Measurements from ENCODE around the gene PTBP3.
A peak's percentile ranks its signal among the peaks of the same experiment; 100 is the strongest.
"Not testable (repeated sequence)": the region's sequence is repeated elsewhere in the genome, so short reads cannot be mapped to it uniquely, and the experiment has no call there.

The PTBP3 gene

GRCh38 chr9:112194969-112195431, 138.4 kb downstream of the PTBP3 start:
- DNase-seq, result peak; percentile 68

- no peak for DNase-seq
Observed at GRCh38 chr9:112193572-112194288, 139.7 kb downstream of the PTBP3 start.

DNA sequence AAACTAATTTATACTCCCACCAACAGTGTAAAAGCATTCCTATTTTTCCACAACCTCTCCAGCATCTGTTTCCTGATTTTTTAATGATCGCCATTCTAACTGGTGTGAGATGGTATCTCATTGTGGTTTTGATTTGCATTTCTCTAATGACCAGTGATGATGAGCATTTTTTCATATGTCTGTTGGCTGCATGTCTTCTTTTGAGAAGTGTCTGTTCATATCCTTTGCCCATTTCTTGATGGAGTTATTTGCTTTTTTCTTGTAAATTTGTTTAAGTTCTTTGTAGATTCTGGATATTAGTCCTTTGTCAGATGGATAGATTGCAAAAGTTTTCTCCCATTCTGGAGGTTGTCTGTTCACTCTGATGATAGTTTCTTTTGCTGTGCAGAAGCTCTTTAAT, 143.1 kb downstream of the PTBP3 start:
- DNase-seq, result not testable (repeated sequence)

- DNase-seq, result no peak
Observed at GRCh38 chr9:112188884-112189283, 144.5 kb downstream of the PTBP3 start.

- DNase-seq, result no peak
Observed at GRCh38 chr9:112187404-112187803, 146.0 kb downstream of the PTBP3 start.

DNA sequence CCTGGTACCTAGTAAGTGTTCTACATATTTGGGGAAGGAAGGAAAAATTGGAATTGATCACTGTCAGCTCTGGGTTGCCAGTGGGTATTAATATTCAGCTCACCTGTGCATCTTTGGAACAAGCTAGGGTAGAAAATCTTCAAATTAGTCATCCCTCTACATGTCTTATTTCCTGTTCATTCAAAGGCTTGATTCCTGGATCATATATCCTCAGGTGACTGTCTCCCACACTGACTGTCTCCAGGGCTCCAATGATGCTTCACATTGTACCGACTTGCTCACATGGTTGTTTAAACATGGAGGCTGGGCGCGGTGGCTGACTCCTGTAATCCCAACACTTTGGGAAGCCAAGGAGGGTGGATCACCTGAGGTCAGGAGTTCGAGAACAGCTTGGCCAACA, 146.7 kb downstream of the PTBP3 start:
- no peak for DNase-seq

DNA sequence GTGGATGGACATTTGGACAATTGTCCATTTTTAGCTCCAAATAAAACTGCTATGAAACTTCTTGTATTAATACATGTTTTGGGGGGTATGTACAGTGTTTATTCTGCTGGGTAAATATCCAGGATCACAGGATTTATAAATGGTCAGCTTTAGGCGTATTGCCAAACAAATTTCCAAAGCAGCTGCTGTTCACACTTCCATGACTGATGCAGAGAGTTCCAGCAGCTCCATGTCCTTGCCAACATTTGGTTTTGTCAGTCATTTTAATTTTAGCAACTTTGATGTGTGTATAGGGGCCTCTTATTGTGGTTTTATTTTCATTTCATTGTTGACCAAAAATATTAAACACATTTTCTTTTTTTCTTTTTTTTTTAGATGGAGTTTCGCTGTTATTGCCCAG, 148.5 kb downstream of the PTBP3 start:
- no peak for DNase-seq

- no peak for DNase-seq
Observed at GRCh38 chr9:112184221-112184620, 149.2 kb downstream of the PTBP3 start.

- peak; percentile 95 for DNase-seq
Observed at GRCh38 chr9:112180387-112180881, 153.0 kb downstream of the PTBP3 start.

DNA sequence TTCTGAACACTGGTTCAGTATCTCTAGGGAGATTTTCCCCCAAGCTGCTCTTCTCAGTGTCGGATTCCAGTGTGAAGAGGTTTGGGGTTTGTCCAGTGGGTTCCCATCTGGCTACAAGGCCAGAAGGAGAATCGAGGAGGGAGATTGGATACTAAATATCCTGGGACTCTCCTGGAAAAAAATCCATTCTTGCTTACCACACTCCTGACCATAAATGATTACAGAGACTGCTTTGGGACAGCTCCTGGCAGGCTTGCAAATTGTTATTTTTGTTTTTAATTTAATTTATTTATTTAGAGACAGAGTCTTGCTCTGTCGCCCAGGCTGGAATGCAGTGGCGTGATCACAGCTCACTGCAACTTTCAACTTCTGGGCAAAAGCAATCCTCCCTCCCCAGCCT, 153.6 kb downstream of the PTBP3 start:
- DNase-seq, result no peak

- no peak for DNase-seq
Observed at GRCh38 chr9:112176524-112176923, 156.9 kb downstream of the PTBP3 start.

DNA sequence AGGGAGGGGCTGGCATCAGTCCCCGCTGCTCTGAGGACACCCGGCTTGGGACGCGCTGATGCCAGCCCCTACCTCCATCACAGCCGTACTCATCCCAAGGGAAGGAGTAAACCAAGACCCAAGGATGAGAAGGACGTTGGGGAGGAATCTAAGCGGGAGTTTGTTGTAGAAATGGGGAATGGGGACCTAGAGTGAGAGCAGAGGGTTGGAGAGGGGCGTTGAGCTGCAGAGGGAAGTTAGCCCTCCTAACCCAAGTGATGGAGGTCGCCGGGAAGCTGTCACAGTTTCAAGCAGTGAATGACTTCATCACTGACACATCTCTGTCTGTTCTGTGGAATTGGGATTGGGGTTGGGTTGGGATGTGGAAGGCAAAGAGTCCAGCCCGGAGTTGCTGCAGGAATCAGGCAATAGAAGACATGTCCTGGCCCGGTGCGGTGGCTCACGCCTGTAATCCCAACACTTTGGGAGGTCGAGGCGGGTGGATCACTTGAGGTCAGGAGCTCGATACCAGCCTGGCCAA, 157.6 kb downstream of the PTBP3 start:
- no peak for DNase-seq

GRCh38 chr9:112174965-112175795, 158.2 kb downstream of the PTBP3 start, which contains the start of gene SUSD1:
Gene SUSD1 (minus strand): TSS chr9:112175297. CDS start chr9:112175235, 62 bp downstream.
- DNase-seq, result no peak

GRCh38 chr9:112174222-112174964, 159.0 kb downstream of the PTBP3 start:
- DNase-seq, result peak; percentile 68

DNA sequence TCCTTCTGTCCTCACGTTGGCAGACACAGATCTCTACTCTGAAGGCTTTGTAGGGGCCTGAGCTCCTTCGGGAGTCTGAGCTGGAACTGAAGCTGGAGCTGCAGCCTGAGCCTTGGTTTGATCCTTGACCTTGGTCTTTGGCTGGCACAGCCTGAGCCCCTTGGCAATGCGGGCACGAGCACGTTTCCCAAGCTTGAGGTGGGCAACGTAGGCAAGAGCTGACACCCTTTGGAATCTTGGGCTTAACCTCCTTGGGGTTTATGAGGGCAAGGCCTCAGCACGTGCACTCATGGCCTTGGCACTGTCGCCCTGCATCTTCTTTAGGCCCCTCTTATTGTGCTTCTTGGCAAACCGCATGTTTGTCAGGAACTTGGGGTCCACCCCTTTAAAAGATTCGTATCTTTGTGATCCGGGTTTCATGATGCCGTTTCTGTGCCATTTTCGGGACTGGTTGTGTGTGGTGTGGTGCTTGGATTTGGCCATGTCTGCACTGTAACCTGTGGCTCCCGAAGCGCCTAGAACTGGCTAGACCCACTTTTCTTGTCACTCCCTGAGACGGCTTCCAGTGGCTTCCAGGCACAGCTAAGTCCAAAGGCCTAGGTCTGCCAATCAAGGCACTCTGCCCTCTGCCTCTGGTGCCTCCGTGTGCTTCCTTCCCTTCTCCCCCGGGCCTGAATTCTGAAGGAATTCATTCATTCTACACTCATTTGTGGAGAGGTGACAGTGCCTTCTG, 159.8 kb downstream of the PTBP3 start:
- no peak for DNase-seq

DNA sequence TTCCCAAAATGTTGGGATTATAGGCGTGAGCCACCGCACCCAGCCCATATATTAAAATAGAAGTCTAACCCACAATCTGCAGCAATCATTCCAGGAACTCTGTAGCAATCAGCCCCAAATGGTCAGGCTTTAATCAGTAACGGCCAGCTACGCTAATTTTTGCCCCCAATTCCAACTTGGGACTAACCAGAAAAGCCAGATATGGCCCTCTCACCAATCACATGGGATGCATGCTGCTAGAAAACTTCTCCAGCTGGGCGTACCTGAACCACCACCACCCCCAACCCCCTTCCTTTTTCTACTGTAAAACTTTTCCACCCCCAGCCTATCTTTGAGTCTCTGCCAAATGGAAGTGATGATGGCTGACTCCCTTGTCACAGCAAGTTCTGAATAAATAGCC, 162.5 kb downstream of the PTBP3 start:
- peak; percentile 48 for DNase-seq

DNA sequence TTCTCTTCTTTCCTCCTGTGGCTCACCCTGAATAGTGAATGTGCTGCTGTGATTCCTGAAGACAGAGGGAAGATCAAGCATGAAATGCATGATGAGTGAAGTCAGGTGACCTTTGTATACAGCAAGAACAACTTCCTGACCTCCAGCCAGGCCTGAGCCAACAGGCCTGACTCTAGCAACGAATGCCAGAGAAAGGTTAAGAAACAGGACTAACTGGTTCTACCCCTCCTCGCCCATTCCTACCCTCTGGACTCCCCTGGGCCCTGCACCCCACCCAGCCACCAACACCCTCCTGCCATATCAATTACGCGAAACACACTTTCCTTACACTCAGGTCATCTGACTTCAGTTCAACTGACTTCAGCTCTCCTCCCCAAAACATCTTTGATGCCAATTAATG, 163.2 kb downstream of the PTBP3 start:
- no peak for DNase-seq

GRCh38 chr9:112169368-112169767, 164.1 kb downstream of the PTBP3 start:
- DNase-seq, result no peak

DNA sequence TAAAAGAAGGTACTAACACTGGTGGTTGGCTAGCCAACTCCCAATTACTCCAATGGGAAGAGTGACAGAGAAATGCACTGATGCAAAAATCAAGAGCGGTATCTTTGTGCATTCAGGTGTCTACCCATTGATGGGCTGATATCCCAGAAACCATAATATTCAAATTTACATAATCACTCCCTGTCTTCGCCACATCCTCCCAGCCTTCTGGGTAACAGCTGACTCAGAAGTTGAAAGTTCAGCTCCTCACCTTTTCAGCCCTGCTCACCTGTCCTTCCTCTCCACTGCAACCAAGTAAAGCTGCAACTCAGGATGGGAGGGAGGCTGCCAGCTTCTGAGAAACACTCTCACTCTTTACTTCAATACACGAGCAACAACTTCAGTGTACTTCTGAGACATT, 165.2 kb downstream of the PTBP3 start:
- DNase-seq, result no peak
